SK-N-SH (cell line): Measurements from ENCODE around the gene ATG4C. TPM values are rescaled to one million over a fixed set of nuclear protein-coding genes. Genes with fewer than 3 reads are reported as not detected.

Experiments
- CTCF ChIA-PET: fragments of 300-600, 350-600 bp; formaldehyde crosslinking; extraction: SDS; loops from one replicate; lab custom pipeline; 2021; lab: Yijun Ruan, JAX
- POLR2A ChIA-PET: fragments of 350-600 bp; sonication (Branson Sonifier 250); formaldehyde crosslinking; extraction: SDS; loops from one replicate; lab custom pipeline; 2020; ENCODE audit warnings: antibody characterized with exemption, inconsistent platforms; lab: Yijun Ruan, JAX
- DNase-seq: peaks from one replicate; pipeline ENCODE4 v3.0.0; 2012
- H2AFZ ChIP-seq: fragments of 200-600 bp; sonication (generic); 2 replicates; pipeline ENCODE4 v1.8.1; 2016; ENCODE audit warnings: antibody characterized with exemption, mild to moderate bottlenecking, low read depth
- H3F3A ChIP-seq: fragments of 200-600 bp; sonication (generic); replicated peaks from 2 replicates; pipeline ENCODE3; 2016; ENCODE audit warnings: antibody characterized with exemption, mild to moderate bottlenecking; ENCODE audit not compliant: insufficient read depth
- H3K27ac ChIP-seq, 2 experiments: fragments of 200-500 bp in 1 of 2; fragments of 200-600 bp in 1 of 2; sonication (Bioruptor generic) in 1 of 2; sonication (generic), shearing (Covaris generic) in 1 of 2; 2 replicates each; pipeline versions ENCODE4 v1.5.1 to v1.6.1; 2014 to 2016; ENCODE audit warnings: low read depth in 2 of 2, inconsistent platforms in 1 of 2, low read length in 1 of 2, mild to moderate bottlenecking in 1 of 2, mixed read lengths in 1 of 2
- H3K27me3 ChIP-seq: fragments of 200-600 bp; sonication (generic), shearing (Covaris generic); 2 replicates; pipeline ENCODE4 v1.6.1; 2016; ENCODE audit warnings: mixed run types; ENCODE audit not compliant: insufficient read depth
- H3K36me3 ChIP-seq, 2 experiments: fragments of 200-500 bp in 1 of 2; fragments of 200-600 bp in 1 of 2; sonication (Bioruptor generic) in 1 of 2; sonication (generic) in 1 of 2; replicated peaks in 1 of 2; 2 replicates each; pipeline versions ENCODE3 to v1.5.1; 2014 to 2016; ENCODE audit warnings: low read length in 1 of 2, mild to moderate bottlenecking in 1 of 2; ENCODE audit not compliant: insufficient read depth in 2 of 2, control insufficient read depth in 1 of 2
- H3K4me1 ChIP-seq, 2 experiments: fragments of 200-500 bp in 1 of 2; fragments of 200-600 bp in 1 of 2; sonication (Bioruptor generic) in 1 of 2; sonication (generic), shearing (Covaris generic) in 1 of 2; 2 replicates each; pipeline versions ENCODE4 v1.5.1 to v1.6.1; 2014 to 2016; ENCODE audit warnings: low read depth in 1 of 2, low read length in 1 of 2, mixed run types in 1 of 2; ENCODE audit not compliant: insufficient read depth in 2 of 2, control insufficient read depth in 1 of 2
- H3K4me2 ChIP-seq: fragments of 200-600 bp; sonication (generic), shearing (Covaris generic); 2 replicates; pipeline ENCODE4 v1.6.1; 2017; ENCODE audit warnings: mixed run types
- H3K4me3 ChIP-seq, 2 experiments: fragments of 200-500 bp in 1 of 2; fragments of 200-600 bp in 1 of 2; sonication (Bioruptor generic) in 1 of 2; sonication (generic), shearing (Covaris generic) in 1 of 2; 2 replicates each; pipeline versions ENCODE4 v1.5.1 to v1.8.1; 2014 to 2016; ENCODE audit warnings: low read depth in 2 of 2, inconsistent platforms in 1 of 2, low read length in 1 of 2, mild to moderate bottlenecking in 1 of 2, mixed read lengths in 1 of 2, moderate library complexity in 1 of 2
- H3K79me2 ChIP-seq: fragments of 200-600 bp; sonication (generic); 2 replicates; pipeline ENCODE4 v1.8.1; 2017; ENCODE audit warnings: mild to moderate bottlenecking; ENCODE audit not compliant: insufficient read depth
- H3K9ac ChIP-seq: fragments of 200-600 bp; sonication (generic); 2 replicates; pipeline ENCODE4 v1.6.1; 2017; ENCODE audit warnings: mixed run types
- H3K9me2 ChIP-seq: fragments of 200-600 bp; sonication (generic); 2 replicates; pipeline ENCODE4 v1.6.1; 2017; ENCODE audit warnings: mixed run types
- H3K9me3 ChIP-seq: fragments of 200-600 bp; sonication (generic); 2 replicates; pipeline ENCODE4 v1.6.1; 2017; ENCODE audit warnings: mixed run types, mild to moderate bottlenecking, moderate library complexity
- H4K20me1 ChIP-seq: fragments of 200-600 bp; sonication (generic); 2 replicates; pipeline ENCODE4 v1.6.1; 2017; ENCODE audit warnings: mild to moderate bottlenecking, mixed run types; ENCODE audit not compliant: insufficient read depth
- GABPA ChIP-seq: IDR thresholded peaks from 2 replicates; pipeline ENCODE4 v1.4.0; 2012; ENCODE audit warnings: low read depth, mild to moderate bottlenecking
- JUND ChIP-seq: IDR thresholded peaks from 2 replicates; pipeline ENCODE4 v1.4.0; 2012
- MEF2A ChIP-seq: IDR thresholded peaks from 2 replicates; pipeline ENCODE4 v1.4.0; 2012; ENCODE audit warnings: low read depth, borderline replicate concordance
- RCOR1 ChIP-seq: fragments of 150-350 bp; IDR thresholded peaks from 2 replicates; pipeline ENCODE4 v1.6.1; 2017; ENCODE audit warnings: antibody characterized with exemption, low read length
- RXRA ChIP-seq: IDR thresholded peaks from 2 replicates; pipeline ENCODE4 v1.4.0; 2012; ENCODE audit warnings: low read depth, mild to moderate bottlenecking, borderline replicate concordance
- USF1 ChIP-seq: IDR thresholded peaks from 2 replicates; pipeline ENCODE4 v1.4.0; 2012; ENCODE audit warnings: low read depth, borderline replicate concordance
- WGBS: methylation state at CpG from one replicate; pipeline ENCODE4 v1.1.6; 2017; ENCODE audit warnings: low lambda C conversion rate; 5-methylcytosine and 5-hydroxymethylcytosine counted together
- polyA plus RNA-seq, 3 experiments: library from polyadenylated mRNA; depleted of rRNA; stranded (reverse); fragments of >200 nt; gene quantifications; 2 replicates each; pipeline ENCODE4 v1.2.3, GENCODE V29; 2012

Gene ATG4C
- polyA plus RNA-seq, 1 of the 3 experiments (the other 2 are of a cell fraction), result 3.0 TPM

GRCh38 chr1:62875676-62876075 is 91.7 kb downstream of the ATG4C start:
- H3F3A ChIP-seq, result no peaks in the 10 kb centered on the region
- TF ChIP-seq RXRA (no peak), JUND (0 out of 2 replicates have a peak, but pooled peaks have one; percentile 9), MEF2A (no peak)
- H3K9ac ChIP-seq, result no peak overlapping the region
- POLR2A ChIA-PET, result no interaction called here
- DNase-seq, result no peak
- H3K4me3 ChIP-seq, result no peak overlapping the region
- H3K27me3 ChIP-seq, result no peaks in the 10 kb centered on the region
- H2AFZ ChIP-seq, result no peak overlapping the region
- peaks cover 0 to 7% of the 10 kb centered on the region in 2 experiments; a peak in 2 of 4 replicates for H3K4me1 ChIP-seq
- no peak overlapping the region for H3K27ac ChIP-seq
- CTCF ChIA-PET, result no interaction called here
- 29% methylated on average over 3 of the region's 3 CpGs for WGBS
- H3K4me2 ChIP-seq, result no peak overlapping the region
- no peaks in the 10 kb centered on the region for H3K9me2 ChIP-seq
- no peaks in the 10 kb centered on the region for H3K79me2 ChIP-seq
- no peaks in the 10 kb centered on the region for H3K36me3 ChIP-seq
- H4K20me1 ChIP-seq, result no peaks in the 10 kb centered on the region
- H3K9me3 ChIP-seq, result no peaks in the 10 kb centered on the region

GRCh38 chr1:62876535-62876934 is 92.6 kb downstream of the ATG4C start:
- Histone ChIP-seq H3K36me3 (no peaks in the 10 kb centered on the region), H3K4me3 (no peak overlapping the region), H3K79me2 (no peaks in the 10 kb centered on the region), H3F3A (no peaks in the 10 kb centered on the region), H3K9me3 (no peaks in the 10 kb centered on the region), H3K4me2 (no peak overlapping the region), H2AFZ (no peak overlapping the region), H3K27me3 (no peaks in the 10 kb centered on the region), H3K4me1 (peaks cover 0 to 7% of the 10 kb centered on the region in 2 experiments; a peak in 2 of 4 replicates), H3K27ac (no peak overlapping the region), H4K20me1 (no peaks in the 10 kb centered on the region), H3K9ac (no peak overlapping the region), H3K9me2 (no peaks in the 10 kb centered on the region)
- ChIA-PET POLR2A (no interaction called here), CTCF (interaction anchor here (0.7 to 1.2 kb wide), 2 partner anchors 16 to 30 kb away, joined by 3 read pairs; no protein-coding TSS in a partner anchor)
- WGBS, result 86% methylated on average over 3 of the region's 3 CpGs
- DNase-seq, result no peak
- no peak for TF ChIP-seq USF1
- TF ChIP-seq JUND, result no peak
- no peak for TF ChIP-seq RCOR1

GRCh38 chr1:62877579-62877978 is 93.6 kb downstream of the ATG4C start:
- Histone ChIP-seq H3K4me1 (peaks cover 4 to 7% of the 10 kb centered on the region in 2 experiments; a peak in 3 of 4 replicates), H3K9me3 (no peaks in the 10 kb centered on the region), H3K79me2 (no peaks in the 10 kb centered on the region), H3K9ac (no peak overlapping the region), H3K27me3 (no peaks in the 10 kb centered on the region), H2AFZ (no peak overlapping the region), H4K20me1 (no peaks in the 10 kb centered on the region), H3K4me2 (no peak overlapping the region), H3K27ac (no peak overlapping the region), H3F3A (no peaks in the 10 kb centered on the region), H3K36me3 (no peaks in the 10 kb centered on the region), H3K9me2 (no peaks in the 10 kb centered on the region), H3K4me3 (no peak overlapping the region)
- POLR2A ChIA-PET, result no interaction called here
- 76% methylated on average over 2 of the region's 2 CpGs for WGBS
- no peak for DNase-seq
- CTCF ChIA-PET, result interaction anchor here (1.2 kb wide), 1 partner anchor 29 kb away, joined by 3 read pairs; no protein-coding TSS in a partner anchor
- no peak for TF ChIP-seq GABPA
